GM23248 (cell line): ENCODE results near the gene ZBTB12. TPM values are rescaled to one million over a fixed set of nuclear protein-coding genes. Genes with fewer than 3 reads are reported as not detected.

Source experiments
- DNase-seq: peaks from one replicate; pipeline ENCODE4 v3.0.0-alpha.2; 2015
- H2AFZ ChIP-seq: fragments of 200-600 bp; sonication (generic); 2 replicates; pipeline ENCODE4 v1.6.1; 2016; ENCODE audit warnings: antibody characterized with exemption
- H3F3A ChIP-seq: fragments of 200-600 bp; sonication (generic); 2 replicates; pipeline ENCODE4 v1.6.1; 2016; ENCODE audit warnings: mild to moderate bottlenecking, antibody characterized with exemption, mixed run types; ENCODE audit not compliant: insufficient read depth
- H3K27ac ChIP-seq: fragments of 200-600 bp; sonication (generic); 2 replicates; pipeline ENCODE4 v1.5.1; 2016; ENCODE audit warnings: mild to moderate bottlenecking
- H3K27me3 ChIP-seq: fragments of 200-600 bp; sonication (generic); replicated peaks from 2 replicates; pipeline ENCODE4 v1.6.1; 2016; ENCODE audit warnings: mild to moderate bottlenecking; ENCODE audit not compliant: insufficient read depth
- H3K36me3 ChIP-seq: fragments of 200-600 bp; sonication (generic); 2 replicates; pipeline ENCODE4 v1.6.1; 2016; ENCODE audit warnings: low read depth, mild to moderate bottlenecking
- H3K4me1 ChIP-seq: fragments of 200-600 bp; sonication (generic); 2 replicates; pipeline ENCODE4 v1.6.1; 2016; ENCODE audit warnings: mild to moderate bottlenecking; ENCODE audit not compliant: insufficient read depth
- H3K4me2 ChIP-seq: fragments of 200-600 bp; sonication (generic); one replicate; pipeline ENCODE4 v1.6.1; 2016; ENCODE audit warnings: mild to moderate bottlenecking; ENCODE audit not compliant: unreplicated experiment
- H3K4me3 ChIP-seq: fragments of 200-600 bp; sonication (generic); 2 replicates; pipeline ENCODE4 v1.5.1; 2016; ENCODE audit warnings: mild to moderate bottlenecking
- H3K79me2 ChIP-seq: fragments of 200-600 bp; sonication (generic); 2 replicates; pipeline ENCODE4 v1.6.1; 2016; ENCODE audit warnings: mild to moderate bottlenecking; ENCODE audit not compliant: insufficient read depth
- H3K9ac ChIP-seq: fragments of 200-600 bp; sonication (generic); 2 replicates; pipeline ENCODE4 v1.6.1; 2016; ENCODE audit warnings: mild to moderate bottlenecking
- H3K9me2 ChIP-seq: fragments of 200-600 bp; sonication (generic); 2 replicates; pipeline ENCODE4 v1.6.1; 2016; ENCODE audit warnings: mixed run types, mild to moderate bottlenecking, moderate library complexity; ENCODE audit not compliant: insufficient read depth
- H3K9me3 ChIP-seq: fragments of 200-600 bp; sonication (generic); one replicate; pipeline ENCODE4 v1.6.1; 2017; ENCODE audit warnings: low read depth
- H4K20me1 ChIP-seq: fragments of 200-600 bp; sonication (generic); 2 replicates; pipeline ENCODE4 v1.6.0; 2016; ENCODE audit not compliant: insufficient read depth
- EZH2 ChIP-seq: fragments of 200-600 bp; sonication (generic); IDR thresholded peaks from 2 replicates; pipeline ENCODE4 v1.6.1; 2018; ENCODE audit warnings: antibody characterized with exemption, mild to moderate bottlenecking; ENCODE audit not compliant: insufficient read depth, poor library complexity, severe bottlenecking
- EZH2phosphoT487 ChIP-seq: fragments of 200-600 bp; sonication (generic); IDR thresholded peaks from 2 replicates; pipeline ENCODE4 v1.6.1; 2018; ENCODE audit warnings: antibody characterized with exemption, moderate library complexity, mild to moderate bottlenecking, low read depth; ENCODE audit not compliant: insufficient read depth
- WGBS, 2 experiments: methylation state at CpG; one replicate each; pipeline ENCODE4 v1.1.6; 2015 to 2017; ENCODE audit warnings: low lambda C conversion rate in 2 of 2, low coverage in 1 of 2; ENCODE audit errors: missing lambda C conversion rate in 2 of 2; 5-methylcytosine and 5-hydroxymethylcytosine counted together
- in situ Hi-C: fragments of 300-500 bp; cut with MboI; formaldehyde crosslinking; loops from 2 replicates; pipeline ENCODE4 v1.15.0; 2020
- polyA plus RNA-seq: library from polyadenylated mRNA; unstranded; fragments of >200 nt; fragmentation: Nextera tagmentation; extraction: Ambion mirVana; gene quantifications from 2 replicates; pipeline ENCODE4 v1.2.1, GENCODE V29; 2016
- total RNA-seq: library from RNA; depleted of rRNA; stranded (reverse); fragments of >200 nt; shearing (Covaris generic); gene quantifications from 2 replicates; pipeline ENCODE4 v1.2.3, GENCODE V29; 2014

ZBTB12 gene
- total and polyA plus RNA-seq, 2 experiments from 2014 or later = 6.1 TPM; not detected in 1

GRCh38 chr6:31905041-31905440 is 3.2 kb upstream of the ZBTB12 start:
- in situ Hi-C loops = no loop called here
- H3K9me2 ChIP-seq = no peaks in the 10 kb centered on the region
- TF ChIP-seq EZH2 = no peak
- no peak for TF ChIP-seq EZH2phosphoT487
- no peak overlapping the region for H2AFZ ChIP-seq
- H4K20me1 ChIP-seq = no peaks in the 10 kb centered on the region
- H3K9me3 ChIP-seq = no peaks in the 10 kb centered on the region
- no peak overlapping the region for H3K27ac ChIP-seq
- H3K9ac ChIP-seq = no peak overlapping the region
- H3K79me2 ChIP-seq = no peaks in the 10 kb centered on the region
- 100% methylated on average over 1 of the region's 1 CpG for WGBS, 2 experiments
- no peak overlapping the region for H3K4me2 ChIP-seq
- H3K27me3 ChIP-seq = no peaks in the 10 kb centered on the region
- DNase-seq = no peak
- H3F3A ChIP-seq = peaks cover 17% of the 10 kb centered on the region
- no peak overlapping the region for H3K4me3 ChIP-seq
- H3K4me1 ChIP-seq = peaks cover 33% of the 10 kb centered on the region
- H3K36me3 ChIP-seq = no peaks in the 10 kb centered on the region

- no peak for DNase-seq
Observed at GRCh38 chr6:31903957-31904356, 2.1 kb upstream of the ZBTB12 start.

GRCh38 chr6:31901415-31901952 is 402 bp downstream of the ZBTB12 start:
- no peaks in the 10 kb centered on the region for H3K36me3 ChIP-seq
- peak overlapping the region; percentile 70 for H3K27ac ChIP-seq
- H3K9me2 ChIP-seq = no peaks in the 10 kb centered on the region
- H3K4me3 ChIP-seq = peak overlapping the region; percentile 78
- no peak for TF ChIP-seq EZH2phosphoT487
- no peak for TF ChIP-seq EZH2
- WGBS, 2 experiments = 0 to 1% methylated on average over 4 to 45 of the region's 45 CpGs
- H3K27me3 ChIP-seq = no peaks in the 10 kb centered on the region
- H3K79me2 ChIP-seq = peaks cover 6% of the 10 kb centered on the region; the same call in 1 of the 2 replicates
- in situ Hi-C loops = no loop called here
- H3F3A ChIP-seq = peaks cover 13% of the 10 kb centered on the region
- peak overlapping the region; percentile 78 for H3K4me2 ChIP-seq
- peaks cover 10% of the 10 kb centered on the region for H3K4me1 ChIP-seq
- H3K9ac ChIP-seq = peak overlapping the region; percentile 83
- peak; percentile 82 for DNase-seq
- no peaks in the 10 kb centered on the region for H4K20me1 ChIP-seq
- no peaks in the 10 kb centered on the region for H3K9me3 ChIP-seq
- peak overlapping the region; percentile 86; the same call in 1 of the 2 replicates for H2AFZ ChIP-seq

More at GRCh38 chr6:31903957-31904356, 2.1 kb upstream of the ZBTB12 start:
- Histone ChIP-seq H3K4me3 (no peak overlapping the region), H3K27ac (no peak overlapping the region), H4K20me1 (no peaks in the 10 kb centered on the region), H3K36me3 (no peaks in the 10 kb centered on the region), H3K9me2 (no peaks in the 10 kb centered on the region), H3K9me3 (no peaks in the 10 kb centered on the region), H3K27me3 (no peaks in the 10 kb centered on the region), H3K4me2 (no peak overlapping the region), H3F3A (peaks cover 9% of the 10 kb centered on the region), H3K4me1 (peaks cover 23% of the 10 kb centered on the region), H3K9ac (no peak overlapping the region), H3K79me2 (0 out of 2 replicates have a peak, but pooled peaks cover under 1% of the 10 kb centered on the region), H2AFZ (no peak overlapping the region)
- TF ChIP-seq EZH2 (no peak), EZH2phosphoT487 (no peak)
- in situ Hi-C loops = no loop called here
- WGBS, 2 experiments = 90 to 96% methylated on average over 3 of the region's 3 CpGs

- peak; percentile 26 for DNase-seq
- Histone ChIP-seq H2AFZ (no peak overlapping the region), H3K4me3 (peak overlapping the region; percentile 78), H3K79me2 (peaks cover 6% of the 10 kb centered on the region; the same call in 1 of the 2 replicates), H3F3A (peaks cover 13% of the 10 kb centered on the region), H3K9me3 (no peaks in the 10 kb centered on the region), H3K36me3 (no peaks in the 10 kb centered on the region), H3K27me3 (no peaks in the 10 kb centered on the region), H3K4me1 (peaks cover 10% of the 10 kb centered on the region), H3K9me2 (no peaks in the 10 kb centered on the region), H3K9ac (peak overlapping the region; percentile 83), H3K4me2 (peak overlapping the region; percentile 78), H4K20me1 (no peaks in the 10 kb centered on the region), H3K27ac (peak overlapping the region; percentile 70)
- TF ChIP-seq EZH2 = no peak
- no peak for TF ChIP-seq EZH2phosphoT487
- 35 to 44% methylated on average over 28 to 29 of the region's 29 CpGs for WGBS, 2 experiments
- in situ Hi-C loops = no loop called here
Observed at GRCh38 chr6:31900917-31901414, 920 bp downstream of the ZBTB12 start.
